Fibroblast of villous mesenchyme (primary cell): Measurements from ENCODE around the gene CYSTM1. TPM values are rescaled to one million over a fixed set of nuclear protein-coding genes. Genes with fewer than 3 reads are reported as not detected.
A peak's percentile ranks its signal among the peaks of the same experiment; 100 is the strongest.

Source experiments
- DNase-seq: peaks from one replicate; pipeline ENCODE4 v3.0.0-alpha.2; 2010; ENCODE audit warnings: low read depth
- H3K4me3 ChIP-seq: 2 replicates; pipeline ENCODE4 v1.5.1; 2011; ENCODE audit warnings: low read depth, mild to moderate bottlenecking, low read length
- CTCF ChIP-seq: IDR thresholded peaks from 2 replicates; pipeline ENCODE4 v1.5.1; 2012; ENCODE audit warnings: low read depth, mild to moderate bottlenecking, low read length; ENCODE audit not compliant: insufficient read depth
- total RNA-seq: library from RNA; depleted of rRNA; stranded (reverse); fragments of >200 nt; gene quantifications from 2 replicates; pipeline ENCODE4 v1.2.3, GENCODE V29; 2012

Gene CYSTM1
- total RNA-seq, 1 donor: 9.5 TPM

- TF ChIP-seq CTCF: no peak
- H3K4me3 ChIP-seq: no peak overlapping the region
- no peak for DNase-seq
Observed at GRCh38 chr5:140142856-140143255, 32.1 kb upstream of the CYSTM1 start.

- H3K4me3 ChIP-seq: no peak overlapping the region
- no peak for TF ChIP-seq CTCF
- no peak for DNase-seq
Observed at GRCh38 chr5:140143521-140144258, 31.3 kb upstream of the CYSTM1 start.

- no peak overlapping the region for H3K4me3 ChIP-seq
- no peak for TF ChIP-seq CTCF
- DNase-seq: no peak
Observed at GRCh38 chr5:140145256-140145655, 29.7 kb upstream of the CYSTM1 start.

- peak overlapping the region; percentile 39 for H3K4me3 ChIP-seq
- TF ChIP-seq CTCF: peak; percentile 46
- peak; percentile 64 for DNase-seq
Observed at GRCh38 chr5:140145818-140146522, 29.0 kb upstream of the CYSTM1 start.

- TF ChIP-seq CTCF: no peak
- no peak overlapping the region for H3K4me3 ChIP-seq
- no peak for DNase-seq
Observed at GRCh38 chr5:140146523-140146842, 28.5 kb upstream of the CYSTM1 start.

GRCh38 chr5:140147460-140147859, 27.5 kb upstream of the CYSTM1 start:
- DNase-seq: no peak
- TF ChIP-seq CTCF: no peak
- H3K4me3 ChIP-seq: no peak overlapping the region
